Glutamatergic neuron (in vitro differentiated cells): Measurements from ENCODE around the gene ALG3. TPM values are rescaled to one million over a fixed set of nuclear protein-coding genes. Genes with fewer than 3 reads are reported as not detected.
A peak's percentile ranks its signal among the peaks of the same experiment; 100 is the strongest.

Experiments
- DNase-seq: peaks from one replicate; pipeline ENCODE4 v3.0.0; 2022
- H3K27ac Mint-ChIP-seq: one replicate; pipeline ENCODE4 v1.8.0; 2020; ENCODE audit warnings: mild to moderate bottlenecking, mixed read lengths, inconsistent platforms; ENCODE audit not compliant: unreplicated experiment
- H3K27me3 Mint-ChIP-seq: one replicate; pipeline ENCODE4 v1.8.0; 2020; ENCODE audit warnings: mild to moderate bottlenecking, moderate library complexity, mixed read lengths, inconsistent platforms; ENCODE audit not compliant: unreplicated experiment
- H3K36me3 Mint-ChIP-seq: one replicate; pipeline ENCODE4 v1.8.0; 2020; ENCODE audit warnings: mild to moderate bottlenecking, mixed read lengths, inconsistent platforms; ENCODE audit not compliant: unreplicated experiment
- H3K4me1 Mint-ChIP-seq: one replicate; pipeline ENCODE4 v1.8.0; 2020; ENCODE audit warnings: mild to moderate bottlenecking, low read depth, mixed read lengths, inconsistent platforms; ENCODE audit not compliant: unreplicated experiment
- H3K4me3 Mint-ChIP-seq: one replicate; pipeline ENCODE4 v1.8.0; 2020; ENCODE audit warnings: mild to moderate bottlenecking, mixed read lengths, inconsistent platforms; ENCODE audit not compliant: unreplicated experiment
- H3K9me3 Mint-ChIP-seq: one replicate; pipeline ENCODE4 v1.8.0; 2020; ENCODE audit warnings: mild to moderate bottlenecking, moderate library complexity, mixed read lengths, inconsistent platforms; ENCODE audit not compliant: unreplicated experiment
- CTCF ChIP-seq: fragments of 200-600 bp; sonication (generic); IDR thresholded peaks from one replicate; pipeline ENCODE4 v1.5.0; 2021; ENCODE audit not compliant: partially characterized antibody, unreplicated experiment
- long read RNA-seq: library from polyadenylated mRNA; unstranded; transcript quantifications from one replicate; pipeline ENCODE4 v2.0.0, GENCODE V29; 2020; ENCODE audit not compliant: unreplicated experiment
- total RNA-seq: library from RNA; stranded (reverse); fragmentation: NEBNext Ultra II Directional; extraction: Animal tissue kit (Norgen Biotek cat#: 25700); gene quantifications from one replicate; pipeline ENCODE4 v1.2.1, GENCODE V29; 2021; ENCODE audit not compliant: unreplicated experiment

ALG3 gene
- total RNA-seq = 26.5 TPM
- long read RNA-seq, transcript ALG3-201 (9 exons, 1,528 nt) = major isoform, 14 of 28 reads
- long read RNA-seq, partial matches to known transcripts = 2 of 28 reads
- long read RNA-seq, other reads (novel, unspliced or antisense) = 9 of 28 reads

DNA sequence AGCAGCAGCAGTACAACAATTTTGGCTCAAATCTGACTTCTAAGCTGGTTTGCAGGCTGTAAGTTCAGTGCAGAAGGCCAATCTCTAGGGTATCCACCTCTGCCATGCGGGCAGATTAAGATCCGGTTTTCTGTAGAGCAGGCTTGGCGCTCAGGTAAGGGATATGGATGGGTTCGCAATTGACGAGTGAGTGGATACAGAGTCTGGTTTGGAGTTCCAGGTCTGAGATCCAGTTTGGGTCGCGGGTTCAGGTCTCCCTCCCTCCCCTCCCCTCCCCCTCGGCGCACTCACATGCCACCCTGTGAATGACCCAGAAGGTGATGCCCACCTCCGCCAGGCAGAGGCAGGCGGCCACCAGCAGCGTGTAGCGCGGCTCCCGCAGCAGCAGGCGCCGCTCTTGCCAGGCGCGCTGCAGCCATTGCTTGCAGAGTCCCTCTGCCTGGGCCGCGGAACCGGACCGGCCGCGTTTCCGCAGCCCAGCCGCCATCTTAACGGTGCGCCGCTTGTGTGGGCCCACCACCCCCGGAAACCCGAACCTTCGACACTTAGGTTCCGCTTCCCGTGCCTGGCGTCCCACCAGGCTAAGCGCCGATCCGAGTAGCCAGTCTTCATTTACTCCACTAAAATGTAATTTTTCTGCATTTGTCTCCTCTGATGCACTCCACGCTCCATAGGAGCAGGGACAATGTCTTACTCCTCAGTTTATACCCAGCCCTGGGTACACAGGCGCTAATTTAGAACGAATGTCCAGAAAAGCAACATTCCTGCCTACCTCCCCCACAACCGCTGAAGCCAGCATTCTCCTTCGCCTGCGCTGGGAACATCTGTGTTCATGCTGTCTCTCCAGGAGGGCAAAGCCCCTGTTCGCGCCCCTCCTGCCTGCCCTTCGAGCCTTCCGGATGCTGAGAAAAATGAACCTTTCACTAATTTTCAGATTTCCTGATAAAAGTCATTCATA, at the start of gene ALG3:
Gene ALG3, minus strand, starts transcription at position 509 of the 958 bp plus-strand sequence. Its CDS starts 22 bp downstream, at position 487.
- peaks cover 8% of the 10 kb centered on the region for H3K9me3 Mint-ChIP-seq
- peak; percentile 91 for DNase-seq
- peaks cover 4% of the 10 kb centered on the region for H3K36me3 Mint-ChIP-seq
- H3K4me1 Mint-ChIP-seq = peaks cover 2% of the 10 kb centered on the region
- H3K27ac Mint-ChIP-seq = peak within 1 kb of the TSS; percentile 98
- peaks cover 7% of the 10 kb centered on the region for H3K27me3 Mint-ChIP-seq
- no peak for TF ChIP-seq CTCF
- H3K4me3 Mint-ChIP-seq = peak within 1 kb of the TSS; percentile 94

DNA sequence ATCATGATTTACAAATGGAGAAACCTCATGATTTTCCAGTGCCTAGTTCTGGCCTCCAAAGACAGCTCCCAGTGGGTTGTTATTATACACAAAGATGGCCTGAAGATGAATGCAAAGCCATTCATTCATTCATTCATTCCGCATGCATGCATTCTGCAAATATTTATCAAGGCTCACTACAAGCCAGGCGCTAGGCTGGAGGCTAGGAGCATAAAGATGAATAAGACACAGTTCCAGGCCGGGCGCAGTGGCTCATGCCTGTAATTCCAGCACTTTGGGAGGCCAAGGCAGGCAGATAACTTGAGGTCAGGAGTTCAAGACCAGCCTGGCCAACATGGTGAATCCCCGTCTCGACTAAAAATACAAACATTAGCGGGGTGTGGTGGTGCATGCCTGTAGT, 47.9 kb upstream of the ALG3 start:
- H3K27ac Mint-ChIP-seq = no peak overlapping the region
- peaks cover 4% of the 10 kb centered on the region for H3K27me3 Mint-ChIP-seq
- H3K4me3 Mint-ChIP-seq = no peak overlapping the region
- H3K36me3 Mint-ChIP-seq = no peaks in the 10 kb centered on the region
- DNase-seq = no peak
- H3K4me1 Mint-ChIP-seq = peaks cover 6% of the 10 kb centered on the region
- H3K9me3 Mint-ChIP-seq = peaks cover 2% of the 10 kb centered on the region
- no peak for TF ChIP-seq CTCF

DNA sequence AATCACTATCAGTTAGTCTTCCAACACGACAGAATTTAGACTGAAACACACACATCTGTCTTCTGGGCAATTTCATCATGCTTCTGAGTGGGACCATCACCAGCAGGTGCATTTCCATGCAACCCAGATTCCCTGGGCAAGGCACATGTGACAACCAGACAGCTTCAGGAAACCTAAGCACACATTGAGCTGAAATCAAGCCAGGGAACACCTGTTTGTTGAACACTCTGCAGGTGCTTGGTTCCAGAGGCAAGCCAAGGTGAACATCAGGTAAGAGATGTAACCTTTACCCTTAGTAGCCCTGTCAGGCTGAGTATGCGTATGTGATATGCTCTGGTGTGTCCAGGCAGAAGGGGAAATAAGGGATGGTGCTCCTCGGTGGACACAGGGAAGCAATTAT, 47.0 kb upstream of the ALG3 start:
- peaks cover 6% of the 10 kb centered on the region for H3K4me1 Mint-ChIP-seq
- no peak overlapping the region for H3K27ac Mint-ChIP-seq
- TF ChIP-seq CTCF = no peak
- no peak for DNase-seq
- H3K36me3 Mint-ChIP-seq = no peaks in the 10 kb centered on the region
- H3K9me3 Mint-ChIP-seq = peaks cover 2% of the 10 kb centered on the region
- H3K4me3 Mint-ChIP-seq = no peak overlapping the region
- H3K27me3 Mint-ChIP-seq = peaks cover 9% of the 10 kb centered on the region

- no peak for DNase-seq
- Mint-ChIP-seq H3K27ac (no peak overlapping the region), H3K4me3 (no peak overlapping the region), H3K36me3 (no peaks in the 10 kb centered on the region), H3K9me3 (peaks cover 4% of the 10 kb centered on the region), H3K4me1 (no peaks in the 10 kb centered on the region), H3K27me3 (peaks cover 5% of the 10 kb centered on the region)
- no peak for TF ChIP-seq CTCF
Observed at GRCh38 chr3:184291738-184292445, 43.1 kb upstream of the ALG3 start.
